ENCODE results near the gene CTSD. TPM values are rescaled to one million over a fixed set of nuclear protein-coding genes. Genes with fewer than 3 reads are reported as not detected.

CTSD gene
- total RNA-seq, 1 donor, result 221 TPM

- no peak overlapping the region for H3K4me3 ChIP-seq (ENCODE audit: low read depth, low read length)
- no peak for DNase-seq (ENCODE audit: low read depth)
- TF ChIP-seq CTCF (IDR thresholded peaks at IDR 0.05; ENCODE audit: insufficient read depth, low read length), result no peak
Observed at GRCh38 chr11:1753929-1754305, 9.8 kb downstream of the CTSD start.

GRCh38 chr11:1753229-1753928, 10.3 kb downstream of the CTSD start:
- no peak overlapping the region for H3K4me3 ChIP-seq (ENCODE audit: low read depth, low read length)
- no peak for DNase-seq (ENCODE audit: low read depth)
- no peak for TF ChIP-seq CTCF (IDR thresholded peaks at IDR 0.05; ENCODE audit: insufficient read depth, low read length)

- no peak overlapping the region for H3K4me3 ChIP-seq (ENCODE audit: low read depth, low read length)
- DNase-seq (ENCODE audit: low read depth), result no peak
- no peak for TF ChIP-seq CTCF (IDR thresholded peaks at IDR 0.05; ENCODE audit: insufficient read depth, low read length)
Observed at GRCh38 chr11:1752907-1753228, 10.9 kb downstream of the CTSD start.

GRCh38 chr11:1751999-1752906, 11.5 kb downstream of the CTSD start:
- DNase-seq (ENCODE audit: low read depth), result no peak
- H3K4me3 ChIP-seq (ENCODE audit: low read depth, low read length), result no peak overlapping the region
- no peak for TF ChIP-seq CTCF (IDR thresholded peaks at IDR 0.05; ENCODE audit: insufficient read depth, low read length)

- H3K4me3 ChIP-seq (ENCODE audit: low read depth, low read length), result no peak overlapping the region
- DNase-seq (ENCODE audit: low read depth), result no peak
- TF ChIP-seq CTCF (IDR thresholded peaks at IDR 0.05; ENCODE audit: insufficient read depth, low read length), result no peak
Observed at GRCh38 chr11:1751531-1751921, 12.2 kb downstream of the CTSD start.

GRCh38 chr11:1750840-1751530, 12.7 kb downstream of the CTSD start:
- H3K4me3 ChIP-seq (ENCODE audit: low read depth, low read length), result no peak overlapping the region
- TF ChIP-seq CTCF (IDR thresholded peaks at IDR 0.05; ENCODE audit: insufficient read depth, low read length), result no peak
- no peak for DNase-seq (ENCODE audit: low read depth)
